CD4-positive, alpha-beta T cell treated with Interleukin-2 at 100 ng/mL for 4 hours (primary cell): ENCODE data around the gene TRIM26.
"Not testable (repeated sequence)": the region's sequence is repeated elsewhere in the genome, so short reads cannot be mapped to it uniquely, and the experiment has no call there.

Experiments used
- DNase-seq: peaks from one replicate; pipeline ENCODE4 v3.0.0-alpha.2; 2020; ENCODE audit warnings: low spot score

TRIM26 gene

DNA sequence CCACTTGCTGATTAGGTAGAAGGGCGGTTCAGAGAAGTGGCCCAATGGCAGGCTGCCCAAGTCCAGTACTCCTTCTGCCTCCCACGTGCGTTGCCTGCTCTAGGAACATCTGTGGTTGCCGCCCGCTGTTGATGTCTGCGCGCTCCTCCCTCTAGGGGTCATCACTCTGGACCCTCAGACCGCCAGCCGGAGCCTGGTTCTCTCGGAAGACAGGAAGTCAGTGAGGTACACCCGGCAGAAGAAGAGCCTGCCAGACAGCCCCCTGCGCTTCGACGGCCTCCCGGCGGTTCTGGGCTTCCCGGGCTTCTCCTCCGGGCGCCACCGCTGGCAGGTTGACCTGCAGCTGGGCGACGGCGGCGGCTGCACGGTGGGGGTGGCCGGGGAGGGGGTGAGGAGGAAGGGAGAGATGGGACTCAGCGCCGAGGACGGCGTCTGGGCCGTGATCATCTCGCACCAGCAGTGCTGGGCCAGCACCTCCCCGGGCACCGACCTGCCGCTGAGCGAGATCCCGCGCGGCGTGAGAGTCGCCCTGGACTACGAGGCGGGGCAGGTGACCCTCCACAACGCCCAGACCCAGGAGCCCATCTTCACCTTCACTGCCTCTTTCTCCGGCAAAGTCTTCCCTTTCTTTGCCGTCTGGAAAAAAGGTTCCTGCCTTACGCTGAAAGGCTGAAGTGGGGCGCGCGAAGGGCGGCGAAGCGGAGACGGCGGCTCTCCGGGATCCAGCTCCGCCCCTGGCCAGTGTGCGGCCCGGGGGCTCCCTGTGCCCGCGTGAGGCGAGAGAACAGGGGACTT, 41.3 kb downstream of the TRIM26 start:
- no peak for DNase-seq

DNA sequence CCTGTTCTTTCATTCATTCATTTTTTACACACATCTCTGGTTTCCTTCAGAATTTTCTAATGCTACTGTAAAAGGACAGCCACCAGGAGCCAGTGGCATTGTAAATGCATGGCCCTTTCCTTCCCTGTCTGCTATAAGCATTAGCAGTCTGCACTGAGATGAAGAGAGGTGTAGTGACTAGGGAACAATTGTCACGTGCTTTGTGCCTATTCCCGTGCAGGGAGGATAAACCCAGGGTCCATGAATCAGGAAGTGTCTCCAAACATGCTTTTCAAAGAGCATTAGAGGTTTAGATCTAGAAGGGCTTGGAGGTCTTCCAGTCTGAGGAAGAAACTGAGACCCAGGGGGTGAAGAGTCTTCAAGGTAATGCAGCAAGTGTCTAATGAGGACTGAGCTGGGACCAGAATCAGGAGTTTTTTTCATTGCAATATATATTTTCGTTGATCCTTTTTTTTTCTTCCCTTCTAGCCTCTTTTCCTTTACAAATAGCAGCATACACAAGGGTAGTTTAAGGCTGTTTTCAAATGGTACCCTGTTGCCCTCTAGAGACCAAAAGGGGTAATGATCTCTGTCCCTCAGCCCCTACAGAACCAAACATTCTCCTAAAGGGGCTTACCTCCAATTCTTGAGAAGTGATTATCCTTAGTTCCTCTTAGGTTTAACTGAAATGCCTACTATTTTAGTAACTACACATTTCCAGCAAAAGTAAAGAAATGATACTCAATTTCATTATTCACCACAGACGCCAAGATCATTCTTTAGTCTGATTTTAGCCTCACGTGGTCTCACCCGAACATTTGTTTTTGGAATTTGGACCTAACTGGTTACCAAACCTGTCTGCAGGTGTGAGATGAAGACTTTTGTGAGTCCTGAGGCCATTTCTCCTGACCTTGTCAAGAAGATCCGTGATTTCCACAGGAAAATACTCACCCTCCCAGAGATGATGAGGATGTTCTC, 43.3 kb downstream of the TRIM26 start:
- DNase-seq = peak; percentile 46

DNA sequence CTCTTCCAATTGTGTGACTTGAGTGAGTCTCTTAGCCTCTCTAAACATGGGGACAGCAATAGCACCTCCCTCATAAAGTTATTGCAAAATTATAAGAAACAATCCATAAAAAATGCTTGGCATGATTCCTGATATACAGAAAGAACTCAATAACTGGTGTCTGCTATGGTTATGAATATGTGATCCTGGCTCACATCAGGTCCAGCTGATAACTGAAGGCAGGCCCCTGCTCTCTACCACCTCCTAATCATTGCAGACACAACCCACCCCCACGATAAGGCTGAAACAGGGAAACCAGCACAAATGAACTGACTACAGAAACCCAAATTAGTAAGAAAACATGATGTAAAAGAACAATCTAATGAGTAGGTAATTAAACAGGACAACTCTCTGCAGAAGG, 44.5 kb downstream of the TRIM26 start:
- DNase-seq = no peak

DNA sequence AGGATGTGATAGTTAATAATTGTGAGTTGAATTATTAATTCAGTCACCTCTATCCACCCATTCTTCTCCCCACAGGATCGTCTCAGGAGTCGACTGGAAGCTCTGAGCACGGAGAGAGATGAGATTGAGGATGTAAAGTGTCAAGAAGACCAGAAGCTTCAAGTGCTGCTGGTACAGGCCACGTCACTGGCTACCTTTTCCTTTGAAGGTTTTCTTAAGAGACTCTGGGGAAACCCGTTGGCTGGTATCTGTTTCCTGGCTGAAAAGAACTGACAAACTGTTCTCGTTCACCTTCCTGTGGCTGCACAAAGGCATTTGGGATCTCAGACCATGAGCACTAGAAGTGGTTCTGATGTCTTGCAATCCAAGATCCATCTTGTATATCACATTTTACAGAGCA, 46.1 kb downstream of the TRIM26 start:
- peak; percentile 8 for DNase-seq

DNA sequence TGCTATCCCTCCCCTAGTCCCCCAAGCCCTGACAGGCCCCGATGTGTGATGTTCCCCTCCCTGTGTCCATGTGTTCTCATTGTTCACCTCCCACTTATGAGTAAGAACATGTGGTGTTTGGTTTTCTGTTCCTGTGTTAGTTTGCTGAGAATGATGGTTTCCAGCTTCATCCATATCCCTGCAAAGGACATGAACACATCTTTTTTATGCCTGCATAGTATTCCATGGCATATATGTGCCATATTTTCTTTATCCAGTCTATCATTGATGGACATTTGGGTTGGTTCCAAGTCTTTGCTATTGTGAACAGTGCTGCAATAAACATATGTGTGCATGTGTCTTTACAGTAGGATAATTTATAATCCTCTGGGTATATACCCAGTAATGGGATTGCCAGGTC, 48.0 kb downstream of the TRIM26 start:
- DNase-seq = not testable (repeated sequence)

DNA sequence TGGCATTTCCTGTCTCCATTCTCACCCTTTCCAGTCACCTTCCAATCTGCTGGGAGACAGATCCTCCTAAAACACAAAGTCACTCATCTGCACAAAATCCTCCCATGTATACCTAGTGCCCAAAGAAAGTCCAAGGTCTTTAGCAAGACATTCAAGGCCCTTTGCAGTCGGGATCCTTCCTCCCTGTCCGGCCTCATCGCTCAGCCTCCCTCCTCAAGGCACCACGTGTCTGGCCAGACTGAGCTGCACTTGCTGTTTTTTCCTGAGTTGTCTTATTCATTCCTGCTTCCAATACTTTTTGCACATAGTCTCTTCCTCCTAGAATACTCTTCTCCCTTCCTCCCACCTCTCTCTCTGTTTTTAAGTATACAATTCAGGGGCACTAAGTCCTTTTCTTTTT, 48.5 kb downstream of the TRIM26 start:
- no peak for DNase-seq

GRCh38 chr6:30163918-30164654, 49.1 kb downstream of the TRIM26 start:
- no peak for DNase-seq

DNA sequence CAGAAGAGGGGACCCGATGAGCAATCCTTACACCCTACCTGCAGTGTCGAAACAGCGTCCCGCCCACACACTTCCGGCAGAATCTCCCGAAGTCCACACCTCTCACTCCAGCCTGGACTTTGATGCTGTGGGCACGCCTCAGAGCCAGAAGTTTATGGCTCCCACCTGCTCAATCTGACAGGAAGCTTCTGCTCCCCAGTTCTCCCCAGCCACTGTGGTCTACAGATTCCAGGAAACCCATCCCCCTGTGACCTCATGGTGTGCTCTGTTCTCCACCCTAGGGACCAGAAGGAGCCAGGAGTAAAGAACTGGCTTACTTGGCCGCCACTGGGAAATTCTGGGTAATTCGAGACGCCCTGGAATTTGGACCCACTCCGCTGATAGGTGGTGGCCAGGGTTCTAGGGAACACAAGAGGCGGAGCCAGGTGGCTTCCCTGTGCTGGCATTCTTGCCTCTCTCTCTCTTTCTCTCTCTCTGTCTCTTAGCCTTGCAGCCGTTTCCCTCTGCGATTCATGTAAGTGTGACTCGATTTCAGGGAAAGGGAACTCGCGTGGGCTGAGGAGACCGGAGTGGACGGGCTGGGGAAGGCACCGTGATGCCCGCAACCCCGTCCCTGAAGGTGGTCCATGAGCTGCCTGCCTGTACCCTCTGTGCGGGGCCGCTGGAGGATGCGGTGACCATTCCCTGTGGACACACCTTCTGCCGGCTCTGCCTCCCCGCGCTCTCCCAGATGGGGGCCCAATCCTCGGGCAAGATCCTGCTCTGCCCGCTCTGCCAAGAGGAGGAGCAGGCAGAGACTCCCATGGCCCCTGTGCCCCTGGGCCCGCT, 49.9 kb downstream of the TRIM26 start, which contains the start of gene TRIM15:
TRIM15 (plus strand) TSS at position 457 of the 828 bp plus-strand sequence; CDS start at position 596, 139 bp downstream.
- peak; percentile 21 for DNase-seq

DNA sequence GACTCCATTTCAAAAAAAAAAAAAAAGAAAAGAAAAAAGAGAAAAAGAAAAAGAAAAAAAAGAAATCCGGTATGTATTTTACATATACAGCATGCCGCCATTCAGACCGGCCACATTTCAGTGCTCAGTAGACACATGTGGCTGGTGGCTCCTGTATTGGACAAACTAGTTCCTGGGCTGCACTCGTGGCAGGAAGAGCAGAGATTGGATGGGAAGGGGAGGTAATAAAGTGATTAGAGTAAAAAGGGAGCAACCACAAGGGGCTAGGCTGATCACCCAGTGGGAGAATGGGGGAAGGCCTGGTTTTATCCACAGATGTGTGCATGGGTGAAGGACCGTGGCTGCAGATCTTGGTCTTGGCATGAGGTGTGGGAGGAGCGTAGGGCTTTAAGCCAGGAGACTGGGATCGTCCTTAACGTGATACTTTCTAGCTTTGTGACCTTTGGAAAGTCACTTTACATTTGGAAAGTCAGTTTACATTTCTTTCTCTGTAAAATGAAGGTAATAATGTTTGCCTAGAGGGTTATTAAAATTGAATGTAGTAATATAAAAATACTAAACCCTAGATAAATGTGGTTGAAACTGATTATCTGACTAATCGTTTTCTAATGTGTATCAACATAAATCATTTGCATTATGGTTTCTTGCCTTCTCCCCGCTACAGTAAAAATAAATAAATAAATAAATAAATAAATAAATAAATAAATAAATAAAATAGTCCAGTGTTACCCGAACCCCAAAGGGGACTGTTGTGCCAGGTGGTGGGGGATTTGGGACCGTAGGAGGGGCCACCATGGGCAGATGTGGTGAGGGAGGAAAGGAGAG, 50.7 kb downstream of the TRIM26 start:
- DNase-seq = no peak

GRCh38 chr6:30160785-30161531, 52.2 kb downstream of the TRIM26 start, which contains the start of gene TRIM10:
Gene TRIM10 (minus strand): TSS chr6:30161211. CDS start chr6:30160858, 353 bp downstream.
- no peak for DNase-seq

DNA sequence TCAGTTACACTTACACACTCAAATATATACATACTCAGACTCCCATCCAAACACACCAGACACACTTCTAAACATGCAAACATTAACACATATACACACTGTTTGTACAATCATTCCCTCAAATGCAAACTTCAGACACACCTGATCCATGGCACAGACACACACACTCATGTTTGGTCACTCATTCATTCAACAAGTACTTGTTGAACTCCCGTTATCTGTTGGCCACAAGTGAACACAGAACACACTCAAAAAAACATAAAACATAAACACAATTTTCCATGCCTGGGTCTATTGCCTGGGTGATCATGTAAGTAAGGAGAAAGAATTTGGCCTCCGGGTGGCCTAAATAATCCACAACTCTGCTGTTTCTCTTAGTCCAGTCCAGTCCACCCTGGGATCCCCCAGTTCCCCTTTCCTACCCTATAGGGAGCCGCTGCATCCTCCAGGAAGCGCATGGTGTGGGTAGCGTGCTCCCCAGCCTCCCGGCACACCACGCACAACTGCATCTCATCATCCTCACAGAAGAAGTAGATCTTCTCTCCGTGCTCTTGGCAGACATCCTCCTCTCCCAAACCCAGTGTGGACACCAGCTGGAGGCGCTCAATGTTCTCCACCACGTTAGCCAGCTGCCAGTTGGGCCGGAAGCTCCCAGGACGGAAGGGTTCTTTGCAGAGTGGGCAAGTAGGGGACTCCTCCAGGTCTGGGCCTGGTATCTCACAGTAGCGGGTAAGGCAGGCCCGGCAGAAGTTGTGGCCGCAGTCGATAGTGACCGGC, 53.0 kb downstream of the TRIM26 start:
- no peak for DNase-seq

- no peak for DNase-seq
These were observed 54.6 kb downstream of the TRIM26 start for GRCh38 chr6:30158475-30159040.

DNA sequence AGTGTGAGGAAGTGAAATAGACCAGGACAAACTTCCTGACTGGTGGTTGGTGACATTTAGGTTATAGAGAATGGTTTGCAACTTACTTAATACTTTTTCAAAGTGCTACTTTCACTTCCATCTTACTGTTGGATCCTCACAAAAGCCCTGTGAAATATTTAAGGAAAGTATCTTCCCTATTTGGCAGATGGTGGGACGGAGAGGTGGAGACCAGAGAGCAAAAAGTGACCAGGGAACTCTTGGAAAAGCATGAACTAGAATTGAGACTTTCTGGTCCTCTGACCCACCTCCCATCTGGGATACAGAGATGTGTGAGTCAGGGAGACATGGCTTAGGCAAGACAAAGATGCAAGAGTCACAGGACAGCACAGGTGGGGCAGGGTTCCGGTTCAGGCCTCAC, 55.2 kb downstream of the TRIM26 start:
- no peak for DNase-seq

- no peak for DNase-seq
These were observed 55.6 kb downstream of the TRIM26 start for GRCh38 chr6:30157581-30157980.

DNA sequence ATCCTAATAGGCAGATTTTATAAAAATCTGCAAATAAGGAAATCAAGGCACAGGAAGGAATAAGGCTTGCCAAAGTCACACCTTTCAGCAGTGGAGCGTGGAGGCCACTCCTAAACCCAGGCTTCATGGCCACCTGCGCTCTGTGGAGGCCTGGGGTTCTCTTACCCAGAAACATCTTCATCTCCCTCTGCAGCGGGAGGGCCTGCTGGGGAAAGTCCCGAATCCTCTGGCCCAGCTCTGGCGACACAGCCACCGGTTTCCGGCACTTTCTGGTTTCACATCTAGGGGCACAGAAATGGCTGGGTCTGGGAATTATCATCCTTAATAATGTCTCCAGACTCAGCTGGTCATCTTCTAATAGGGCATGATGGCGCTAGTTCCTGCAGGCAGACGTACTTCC, 56.4 kb downstream of the TRIM26 start:
- DNase-seq = no peak

DNA sequence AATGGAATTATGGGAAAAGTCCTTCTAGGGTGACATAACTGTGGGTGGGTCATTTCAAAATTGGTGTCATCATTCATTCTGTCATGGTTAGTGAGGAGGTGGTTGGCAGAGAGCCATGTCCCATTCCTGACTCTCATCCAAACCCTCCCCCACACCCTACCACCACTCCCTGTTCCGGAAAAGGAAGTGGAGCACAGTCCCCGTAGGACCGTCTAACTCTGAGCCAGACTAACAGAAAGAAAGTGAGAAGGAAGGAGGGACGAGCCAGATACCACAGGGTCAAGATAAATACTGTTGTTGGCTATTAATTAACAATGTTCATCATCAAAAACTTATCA, 57.0 kb downstream of the TRIM26 start:
- DNase-seq = no peak

GRCh38 chr6:30155520-30156261, 57.5 kb downstream of the TRIM26 start:
- no peak for DNase-seq
